Pericardium fibroblast (primary cell): ENCODE data around the gene EPN3. TPM values are rescaled to one million over a fixed set of nuclear protein-coding genes. Genes with fewer than 3 reads are reported as not detected.

Experiments
- total RNA-seq: library from RNA; depleted of rRNA; stranded (reverse); fragments of >200 nt; gene quantifications from 2 replicates; pipeline ENCODE4 v1.2.3, GENCODE V29; 2015

Gene EPN3
- total RNA-seq = 0.23 and 0.51 TPM in 2 replicates

DNA sequence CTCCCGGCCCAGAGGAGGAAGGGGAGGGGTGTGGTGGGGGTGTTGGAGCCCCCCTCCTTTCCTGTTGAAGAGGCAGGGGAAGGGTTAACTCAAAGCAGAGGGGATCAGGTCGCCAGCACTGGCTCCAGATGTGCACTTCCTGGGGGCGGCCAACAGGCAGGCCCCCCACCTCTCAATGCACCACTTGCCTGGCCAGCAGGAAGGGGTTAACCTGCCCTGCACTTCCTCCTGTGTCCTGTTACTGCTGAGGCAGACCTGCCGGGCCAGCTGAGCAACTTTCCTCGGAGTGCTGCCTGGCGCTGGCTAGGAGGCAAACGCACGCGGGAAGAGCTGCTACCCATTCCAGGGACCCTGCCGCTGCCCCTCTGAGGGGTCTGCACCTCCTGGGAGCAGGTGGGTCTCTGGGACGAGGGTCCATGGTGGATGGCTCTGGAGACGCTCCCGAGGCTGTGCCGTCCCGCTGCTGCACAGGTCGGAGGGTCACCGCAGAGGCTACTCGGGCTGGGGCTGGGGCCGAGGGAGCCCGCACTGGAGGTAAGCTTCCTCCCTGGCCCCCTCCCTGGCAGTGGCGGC lies at the start of gene EPN3:
Gene EPN3, plus strand, starts transcription at position 284 of the 573 bp plus-strand sequence. CDS start 3,822 bp downstream, outside the sequence.

DNA sequence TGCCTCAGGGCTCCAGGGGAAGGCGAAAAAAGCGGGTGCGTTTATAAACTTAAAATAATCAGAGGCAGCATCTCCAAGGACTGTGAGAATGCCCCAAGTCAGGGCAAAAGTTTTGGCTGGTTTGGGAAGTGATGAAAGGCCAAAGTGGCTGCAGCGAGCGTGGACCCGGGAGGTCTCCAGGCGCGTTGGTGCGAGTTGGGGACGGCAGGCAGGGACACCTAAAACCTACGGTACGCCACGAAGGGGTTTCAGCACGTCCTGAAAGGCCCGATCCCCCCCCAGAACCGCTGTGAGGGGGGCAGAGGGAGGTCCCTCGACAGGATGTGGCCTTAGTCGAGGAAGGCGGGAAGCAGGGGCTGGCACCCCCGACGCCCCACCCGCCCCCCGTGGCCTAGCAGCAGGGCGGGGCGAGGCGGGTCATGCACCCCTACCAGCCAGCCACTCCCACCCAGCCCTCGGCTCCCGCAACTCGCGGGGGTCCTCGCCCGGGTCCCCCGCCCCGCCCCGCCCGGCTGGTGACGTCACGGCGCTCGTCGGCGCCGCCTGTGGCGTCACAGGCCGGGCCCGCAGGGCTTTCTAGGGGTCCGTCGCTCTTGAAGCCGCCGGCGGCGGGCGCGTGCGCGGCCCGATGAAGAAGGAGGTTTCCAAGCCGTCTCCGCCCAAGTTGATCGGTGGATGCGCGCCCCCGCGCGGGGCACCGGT lies 24.5 kb upstream of the EPN3 start, which contains the start of gene MYCBPAP:
Gene MYCBPAP, plus strand, starts transcription at position 569 of the 702 bp plus-strand sequence. CDS start 236 bp downstream, outside the sequence.

DNA sequence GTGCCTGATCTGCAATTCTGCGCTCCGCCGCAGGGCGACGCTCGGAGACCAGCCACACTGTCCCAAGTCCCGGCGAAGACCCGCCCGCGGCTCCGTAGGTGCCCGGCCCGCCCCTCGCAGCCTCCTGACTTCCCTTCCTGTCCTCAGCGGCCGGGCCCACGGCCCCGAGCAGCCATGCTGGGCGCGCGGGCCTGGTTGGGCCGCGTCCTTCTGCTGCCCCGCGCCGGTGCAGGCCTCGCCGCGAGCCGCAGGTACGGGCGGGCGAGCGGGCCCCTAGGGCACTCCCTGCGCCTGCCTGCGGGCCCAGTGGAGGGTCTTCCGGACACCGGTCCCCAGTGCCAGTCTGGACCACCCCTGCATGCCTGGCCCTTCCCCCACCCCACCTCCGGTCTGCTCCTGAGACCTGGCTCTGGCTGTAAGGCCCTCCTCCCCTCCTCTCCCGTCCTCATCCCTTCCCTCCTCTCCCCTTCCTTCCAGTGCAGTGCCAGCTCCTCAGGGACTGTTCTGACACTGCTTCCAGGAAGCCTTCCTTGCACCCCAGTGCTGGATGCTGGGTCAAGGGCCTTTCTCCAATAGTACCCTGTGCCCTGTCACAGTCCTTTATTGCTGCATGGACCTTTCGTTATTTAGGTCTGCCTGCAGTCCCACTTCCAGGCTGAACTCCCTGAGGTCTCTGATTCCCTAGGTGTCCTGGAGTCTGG lies 14.7 kb downstream of the EPN3 start, which contains the start of gene SPATA20:
Gene SPATA20, plus strand, starts transcription at position 140 of the 701 bp plus-strand sequence. Its CDS starts 35 bp downstream, at position 175.

DNA sequence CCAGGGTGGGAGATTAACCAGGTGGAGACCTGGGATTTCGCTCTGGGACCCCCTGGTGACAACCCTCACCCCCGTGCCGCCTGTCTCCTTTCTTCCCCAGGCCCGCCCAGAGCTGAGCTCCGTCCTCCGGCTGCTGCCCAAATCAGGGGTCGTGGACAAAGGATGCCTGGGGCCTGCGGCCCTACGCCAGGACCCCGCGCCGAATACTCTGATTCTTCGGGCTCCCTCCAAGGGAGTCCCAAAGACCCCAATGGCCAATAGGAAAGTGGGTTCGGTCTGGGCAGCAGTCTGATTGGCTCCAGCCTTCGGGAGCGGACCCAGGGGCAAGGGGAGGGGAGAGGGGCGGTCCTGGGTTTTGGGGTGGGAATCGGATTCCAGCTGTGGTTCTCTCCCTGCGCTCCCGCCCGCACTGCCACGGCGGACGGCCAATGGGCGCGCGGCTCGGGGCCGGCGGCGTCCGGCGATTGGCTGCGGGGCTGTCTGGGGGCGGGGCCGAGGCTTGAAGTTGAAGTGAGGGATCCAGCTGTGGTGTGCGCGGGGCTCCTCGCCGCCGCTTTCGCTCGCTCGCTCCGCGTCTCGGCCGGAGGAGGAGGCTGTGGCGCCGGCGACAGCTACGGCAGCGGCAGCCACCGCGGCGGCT lies 27.8 kb downstream of the EPN3 start, which contains the start of gene CACNA1G:
Gene CACNA1G, plus strand, starts transcription at position 531 of the 640 bp plus-strand sequence. CDS start 745 bp downstream, outside the sequence.

Other genes with a start within 250 kb of the EPN3 start
- gene XYLT2, start 186.6 kb upstream of the EPN3 start, total RNA-seq = 28.8 and 32.2 TPM in 2 replicates
- gene MRPL27, start 159.6 kb upstream of the EPN3 start, total RNA-seq = 46.5 and 59.5 TPM in 2 replicates
- 0.35 and 3.4 TPM in 2 replicates for gene EME1, start 159.5 kb upstream of the EPN3 start, total RNA-seq
- 84.1 and 150 TPM in 2 replicates for gene LRRC59, start 135.2 kb upstream of the EPN3 start, total RNA-seq
- 26.7 and 40.0 TPM in 2 replicates for gene ACSF2, start 106.5 kb upstream of the EPN3 start, total RNA-seq
- gene CHAD, start 63.9 kb upstream of the EPN3 start, total RNA-seq = not detected in 2 replicates
- gene RSAD1, start 53.9 kb upstream of the EPN3 start, total RNA-seq = 13.7 and 21.5 TPM in 2 replicates
- 0.09 and 0.23 TPM in 2 replicates for gene MYCBPAP, start 24.3 kb upstream of the EPN3 start, total RNA-seq
- gene SPATA20, start 14.4 kb downstream of the EPN3 start, total RNA-seq = 71.4 and 89.9 TPM in 2 replicates
- gene CACNA1G, start 28.0 kb downstream of the EPN3 start, total RNA-seq = 0.60 and 0.82 TPM in 2 replicates
- gene ABCC3, start 102.1 kb downstream of the EPN3 start, total RNA-seq = 3.8 and 13.9 TPM in 2 replicates
- 22.2 and 23.3 TPM in 2 replicates for gene ANKRD40, start 175.2 kb downstream of the EPN3 start, total RNA-seq
- gene LUC7L3, start 186.9 kb downstream of the EPN3 start, total RNA-seq = 15.6 and 21.0 TPM in 2 replicates
- gene ANKRD40CL, start 234.8 kb downstream of the EPN3 start, total RNA-seq = not detected in 2 replicates